Kidney (tissue), 14 donors: ENCODE data around the gene PIGU. TPM values are rescaled to one million over a fixed set of nuclear protein-coding genes. Genes with fewer than 3 reads are reported as not detected.

ENCODE experiments used
- DNase-seq, 5 donors: peaks; one replicate each; pipeline ENCODE4 v3.0.0-alpha.2; 2013 to 2020
- FAIRE-seq: peaks from 2 replicates; lab custom pipeline; 2012; peaks lifted over from hg19 to GRCh38; lab: Jason Lieb, UNC
- H3K27ac ChIP-seq, 2 donors: one replicate each; pipeline ENCODE4 v1.7.0; 2013; ENCODE audit warnings: low read depth in 2 of 2, low read length in 2 of 2, inconsistent platforms in 1 of 2
- H3K27me3 ChIP-seq: one replicate; pipeline ENCODE4 v1.7.1; 2013; ENCODE audit warnings: low read length, inconsistent platforms; ENCODE audit not compliant: control insufficient read depth, insufficient read depth
- H3K36me3 ChIP-seq, 3 donors: one replicate each; pipeline versions ENCODE4 v1.7.0 to v1.7.1; 2013; ENCODE audit warnings: low read length in 3 of 3, control low read depth in 1 of 3, inconsistent platforms in 1 of 3; ENCODE audit not compliant: insufficient read depth in 3 of 3, control insufficient read depth in 2 of 3
- H3K4me1 ChIP-seq, 3 donors: one replicate each; pipeline versions ENCODE4 v1.7.0 to v1.7.1; 2013; ENCODE audit warnings: low read length in 3 of 3, inconsistent platforms in 1 of 3, low read depth in 1 of 3; ENCODE audit not compliant: control insufficient read depth in 2 of 3, insufficient read depth in 2 of 3
- H3K4me3 ChIP-seq, 3 donors: one replicate each; pipeline versions ENCODE4 v1.7.0 to v1.8.1; 2013; ENCODE audit warnings: low read length in 3 of 3, control low read depth in 1 of 3, inconsistent platforms in 1 of 3
- H3K9ac ChIP-seq, 3 donors: one replicate each; pipeline versions ENCODE4 v1.7.0 to v1.7.1; 2013; ENCODE audit warnings: low read length in 3 of 3, control low read depth in 1 of 3, inconsistent platforms in 1 of 3
- H3K9me3 ChIP-seq, 3 donors: one replicate each; pipeline versions ENCODE4 v1.7.0 to v1.7.1; 2013; ENCODE audit warnings: low read length in 3 of 3, control low read depth in 1 of 3, inconsistent platforms in 1 of 3; ENCODE audit not compliant: control insufficient read depth in 2 of 3, insufficient read depth in 1 of 3
- intact Hi-C: fragments of 100-400 bp; cut with DNase I; formaldehyde crosslinking; loops from one replicate; pipeline ENCODE4 v1.11.1; 2022
- polyA plus RNA-seq: library from polyadenylated mRNA; stranded (reverse); fragments of 350-450 nt; fragmentation: Illumina TruSeq; extraction: RNeasy Lipid Tissue Mini Kit (QIAGEN cat#74804); gene quantifications from one replicate; pipeline ENCODE4 v1.2.3, GENCODE V29; 2014; ENCODE audit warnings: low read depth, low replicate concordance; ENCODE audit not compliant: insufficient read depth
- total RNA-seq: library from RNA; stranded (reverse); fragmentation: NEBNext Ultra II Directional; extraction: Animal tissue kit (Norgen Biotek cat#: 25700); gene quantifications from one replicate; pipeline ENCODE4 v1.2.1, GENCODE V29; 2021
- TF ChIP-seq, protein P1 (sequence below): IDR thresholded peaks from 3 replicates; pipeline ENCODE4 v1.5.1; 2012; ENCODE audit warnings: mild to moderate bottlenecking, moderate library complexity, borderline replicate concordance; ENCODE audit not compliant: insufficient read depth; ENCODE audit errors: extremely low read depth
- donor health status: control.
- donor health status: control.
- donor health status: control.
- donor health status: control.
- donor health status: control.
- donor health status: DM: yes; HTN: yes; CAD: no.
- donor health status: Normal renal cell carcinoma (clear cell type).

Gene PIGU
- total and polyA plus RNA-seq, 2 donors from 2014 or later: 15.9 to 42.0 TPM

DNA sequence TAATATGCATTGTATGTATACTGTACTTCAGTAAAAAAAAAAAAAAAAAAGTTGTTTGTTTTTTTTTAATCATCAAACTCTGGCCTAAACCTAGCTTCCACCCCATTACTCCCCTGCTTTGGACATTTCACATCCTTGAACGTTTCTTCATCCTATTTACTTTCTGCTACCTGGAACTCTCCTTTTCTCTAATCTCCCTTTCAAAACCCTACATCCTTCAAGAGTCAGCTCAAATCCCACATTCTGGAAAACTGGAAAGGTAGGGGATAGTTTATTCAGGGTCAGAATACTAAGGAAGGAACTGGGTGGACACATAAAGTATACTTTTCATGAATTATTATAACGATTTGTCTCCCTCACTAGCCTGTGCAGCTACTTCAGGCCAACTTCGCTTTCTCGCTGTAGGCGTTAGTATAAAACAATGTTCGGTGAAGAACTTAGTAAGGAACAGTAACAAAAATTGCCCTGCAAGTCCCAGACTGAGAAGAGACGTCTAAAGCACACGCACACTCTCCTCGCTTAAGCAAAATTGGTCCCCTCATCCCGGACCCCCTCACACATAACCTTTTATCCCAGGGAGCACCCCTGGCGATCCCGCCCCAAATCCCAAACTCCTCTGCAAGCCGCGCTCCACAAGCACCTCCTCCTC, 775 bp downstream of the PIGU start:
- FAIRE-seq: no peak

DNA sequence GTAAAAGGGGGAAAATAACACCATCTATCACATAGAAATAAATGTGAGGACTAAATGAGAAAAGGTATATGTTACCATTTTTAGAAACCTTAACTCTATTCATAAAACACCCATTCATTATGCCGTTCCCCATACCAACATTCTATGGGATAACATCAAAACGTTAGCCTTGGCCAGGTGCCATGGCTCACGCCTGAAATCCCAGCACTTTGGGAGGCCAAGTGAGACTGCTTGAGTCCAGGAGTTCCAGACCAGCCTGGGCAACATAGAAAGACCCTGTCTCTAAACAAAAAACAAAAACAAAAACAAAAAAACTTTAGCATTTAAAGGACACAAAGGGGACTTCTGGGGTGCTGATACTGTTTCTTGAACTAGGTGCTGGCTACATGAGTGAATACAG, 1.3 kb downstream of the PIGU start:
- intact Hi-C loops: no loop called here
- Histone ChIP-seq H3K9ac (no peak overlapping the region), H3K9me3 (no peaks in the 10 kb centered on the region), H3K4me1 (peaks cover 0 to 8% (median 0%) of the 10 kb centered on the region in 3 donors), H3K36me3 (no peaks in the 10 kb centered on the region), H3K27me3 (no peaks in the 10 kb centered on the region), H3K4me3 (no peak overlapping the region), H3K27ac (no peak overlapping the region)
- FAIRE-seq (no peak), DNase-seq (peak in 1 of 5 donors; percentile 12)
- TF ChIP-seq, protein P1, sequence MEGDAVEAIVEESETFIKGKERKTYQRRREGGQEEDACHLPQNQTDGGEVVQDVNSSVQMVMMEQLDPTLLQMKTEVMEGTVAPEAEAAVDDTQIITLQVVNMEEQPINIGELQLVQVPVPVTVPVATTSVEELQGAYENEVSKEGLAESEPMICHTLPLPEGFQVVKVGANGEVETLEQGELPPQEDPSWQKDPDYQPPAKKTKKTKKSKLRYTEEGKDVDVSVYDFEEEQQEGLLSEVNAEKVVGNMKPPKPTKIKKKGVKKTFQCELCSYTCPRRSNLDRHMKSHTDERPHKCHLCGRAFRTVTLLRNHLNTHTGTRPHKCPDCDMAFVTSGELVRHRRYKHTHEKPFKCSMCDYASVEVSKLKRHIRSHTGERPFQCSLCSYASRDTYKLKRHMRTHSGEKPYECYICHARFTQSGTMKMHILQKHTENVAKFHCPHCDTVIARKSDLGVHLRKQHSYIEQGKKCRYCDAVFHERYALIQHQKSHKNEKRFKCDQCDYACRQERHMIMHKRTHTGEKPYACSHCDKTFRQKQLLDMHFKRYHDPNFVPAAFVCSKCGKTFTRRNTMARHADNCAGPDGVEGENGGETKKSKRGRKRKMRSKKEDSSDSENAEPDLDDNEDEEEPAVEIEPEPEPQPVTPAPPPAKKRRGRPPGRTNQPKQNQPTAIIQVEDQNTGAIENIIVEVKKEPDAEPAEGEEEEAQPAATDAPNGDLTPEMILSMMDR: no peak

More for the DNA sequence above, 775 bp downstream of the PIGU start:
- no peaks in the 10 kb centered on the region for H3K36me3 ChIP-seq
- no peaks in the 10 kb centered on the region for H3K9me3 ChIP-seq
- TF ChIP-seq, protein P1: no peak
- peak overlapping the region; percentile 48 to 84 (median 63) for H3K9ac ChIP-seq
- no peaks in the 10 kb centered on the region for H3K27me3 ChIP-seq
- peaks cover 0 to 8% (median 0%) of the 10 kb centered on the region in 3 donors for H3K4me1 ChIP-seq
- intact Hi-C loops: no loop called here
- H3K4me3 ChIP-seq: peak overlapping the region; percentile 82 to 88 (median 88)
- DNase-seq: no peak
- H3K27ac ChIP-seq: peak overlapping the region in 1 of 2 donors; percentile 86

- Histone ChIP-seq H3K27ac (no peak overlapping the region), H3K9ac (no peak overlapping the region), H3K4me1 (peaks cover 0 to 8% (median 0%) of the 10 kb centered on the region in 3 donors), H3K36me3 (no peaks in the 10 kb centered on the region), H3K4me3 (no peak overlapping the region), H3K27me3 (no peaks in the 10 kb centered on the region), H3K9me3 (no peaks in the 10 kb centered on the region)
- DNase-seq (no peak), FAIRE-seq (no peak)
- TF ChIP-seq, protein P1: no peak
- intact Hi-C loops: no loop called here
These were observed 3.5 kb downstream of the PIGU start for GRCh38 chr20:34673412-34673811.
